ENCODE measurements around the gene APOOL. TPM values are rescaled to one million over a fixed set of nuclear protein-coding genes. Genes with fewer than 3 reads are reported as not detected.

Gene APOOL
- total and polyA plus RNA-seq, 2 of the 13 experiments (the other 11 are each of a cell fraction or from before 2014, with no cell fraction given), result 7.3 to 13.9 TPM

Other genes starting within 250 kb of the APOOL start
- not detected in 2 replicates for gene SATL1, start 239.9 kb downstream of the APOOL start, total RNA-seq (2016; rRNA removed; fragmentation: Illumina TruSeq; extraction: Trizol)
- 0.03 TPM in 1 of 2 replicates, not detected in the other for gene SATL1, start 239.9 kb downstream of the APOOL start, polyA plus RNA-seq (2011; rRNA removed)
- gene ZNF711, start 240.1 kb downstream of the APOOL start, total RNA-seq (2016; rRNA removed; fragmentation: Illumina TruSeq; extraction: Trizol), result 3.8 and 5.5 TPM in 2 replicates
- gene ZNF711, start 240.1 kb downstream of the APOOL start, polyA plus RNA-seq (2011; rRNA removed), result 6.0 and 6.8 TPM in 2 replicates

Data from HepG2 (cell line).